ENCODE data around the gene EFHD2.
"Not testable (repeated sequence)": the region's sequence is repeated elsewhere in the genome, so short reads cannot be mapped to it uniquely, and the experiment has no call there.

DNA sequence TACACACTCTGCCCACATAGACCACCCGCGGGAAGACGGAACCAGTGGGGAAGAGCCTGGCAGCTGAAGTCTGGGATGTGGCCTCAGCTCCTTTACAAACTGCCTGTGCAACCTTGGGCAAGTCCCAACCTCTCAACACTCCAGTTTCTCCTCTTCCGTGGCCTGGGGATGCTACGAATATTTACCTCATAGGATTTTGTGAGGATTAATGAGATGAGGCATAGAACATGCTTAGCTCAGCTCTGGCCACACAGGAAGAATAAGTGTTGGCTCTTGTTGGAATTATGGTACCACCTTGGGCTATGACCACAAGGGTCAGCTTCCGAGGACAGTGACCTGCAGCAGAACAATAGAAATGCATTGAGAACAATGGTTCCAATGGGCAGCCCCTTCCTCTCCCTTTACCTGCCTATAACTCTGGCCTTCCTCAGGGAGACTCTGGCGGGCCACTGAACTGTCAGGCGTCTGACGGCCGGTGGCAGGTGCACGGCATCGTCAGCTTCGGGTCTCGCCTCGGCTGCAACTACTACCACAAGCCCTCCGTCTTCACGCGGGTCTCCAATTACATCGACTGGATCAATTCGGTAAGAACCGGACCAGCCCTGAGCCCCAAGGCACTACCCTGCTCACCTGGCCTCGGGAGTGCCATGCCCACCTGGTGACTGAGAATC is 57.4 kb downstream of the EFHD2 start:
- TF ChIP-seq, protein P1, sequence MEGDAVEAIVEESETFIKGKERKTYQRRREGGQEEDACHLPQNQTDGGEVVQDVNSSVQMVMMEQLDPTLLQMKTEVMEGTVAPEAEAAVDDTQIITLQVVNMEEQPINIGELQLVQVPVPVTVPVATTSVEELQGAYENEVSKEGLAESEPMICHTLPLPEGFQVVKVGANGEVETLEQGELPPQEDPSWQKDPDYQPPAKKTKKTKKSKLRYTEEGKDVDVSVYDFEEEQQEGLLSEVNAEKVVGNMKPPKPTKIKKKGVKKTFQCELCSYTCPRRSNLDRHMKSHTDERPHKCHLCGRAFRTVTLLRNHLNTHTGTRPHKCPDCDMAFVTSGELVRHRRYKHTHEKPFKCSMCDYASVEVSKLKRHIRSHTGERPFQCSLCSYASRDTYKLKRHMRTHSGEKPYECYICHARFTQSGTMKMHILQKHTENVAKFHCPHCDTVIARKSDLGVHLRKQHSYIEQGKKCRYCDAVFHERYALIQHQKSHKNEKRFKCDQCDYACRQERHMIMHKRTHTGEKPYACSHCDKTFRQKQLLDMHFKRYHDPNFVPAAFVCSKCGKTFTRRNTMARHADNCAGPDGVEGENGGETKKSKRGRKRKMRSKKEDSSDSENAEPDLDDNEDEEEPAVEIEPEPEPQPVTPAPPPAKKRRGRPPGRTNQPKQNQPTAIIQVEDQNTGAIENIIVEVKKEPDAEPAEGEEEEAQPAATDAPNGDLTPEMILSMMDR (IDR thresholded peaks at IDR 0.05; ENCODE audit: poor library complexity, severe bottlenecking) = not testable (repeated sequence)
- TF ChIP-seq EZH2 (IDR thresholded peaks at IDR 0.05; ENCODE audit: borderline replicate concordance, insufficient read depth, low read length, poor library complexity, severe bottlenecking); POLR2AphosphoS5 (IDR thresholded peaks at IDR 0.05); TAF1 (IDR thresholded peaks at IDR 0.05; ENCODE audit: low read depth): not testable (repeated sequence)
- TF ChIP-seq, protein P2, sequence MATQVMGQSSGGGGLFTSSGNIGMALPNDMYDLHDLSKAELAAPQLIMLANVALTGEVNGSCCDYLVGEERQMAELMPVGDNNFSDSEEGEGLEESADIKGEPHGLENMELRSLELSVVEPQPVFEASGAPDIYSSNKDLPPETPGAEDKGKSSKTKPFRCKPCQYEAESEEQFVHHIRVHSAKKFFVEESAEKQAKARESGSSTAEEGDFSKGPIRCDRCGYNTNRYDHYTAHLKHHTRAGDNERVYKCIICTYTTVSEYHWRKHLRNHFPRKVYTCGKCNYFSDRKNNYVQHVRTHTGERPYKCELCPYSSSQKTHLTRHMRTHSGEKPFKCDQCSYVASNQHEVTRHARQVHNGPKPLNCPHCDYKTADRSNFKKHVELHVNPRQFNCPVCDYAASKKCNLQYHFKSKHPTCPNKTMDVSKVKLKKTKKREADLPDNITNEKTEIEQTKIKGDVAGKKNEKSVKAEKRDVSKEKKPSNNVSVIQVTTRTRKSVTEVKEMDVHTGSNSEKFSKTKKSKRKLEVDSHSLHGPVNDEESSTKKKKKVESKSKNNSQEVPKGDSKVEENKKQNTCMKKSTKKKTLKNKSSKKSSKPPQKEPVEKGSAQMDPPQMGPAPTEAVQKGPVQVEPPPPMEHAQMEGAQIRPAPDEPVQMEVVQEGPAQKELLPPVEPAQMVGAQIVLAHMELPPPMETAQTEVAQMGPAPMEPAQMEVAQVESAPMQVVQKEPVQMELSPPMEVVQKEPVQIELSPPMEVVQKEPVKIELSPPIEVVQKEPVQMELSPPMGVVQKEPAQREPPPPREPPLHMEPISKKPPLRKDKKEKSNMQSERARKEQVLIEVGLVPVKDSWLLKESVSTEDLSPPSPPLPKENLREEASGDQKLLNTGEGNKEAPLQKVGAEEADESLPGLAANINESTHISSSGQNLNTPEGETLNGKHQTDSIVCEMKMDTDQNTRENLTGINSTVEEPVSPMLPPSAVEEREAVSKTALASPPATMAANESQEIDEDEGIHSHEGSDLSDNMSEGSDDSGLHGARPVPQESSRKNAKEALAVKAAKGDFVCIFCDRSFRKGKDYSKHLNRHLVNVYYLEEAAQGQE (IDR thresholded peaks at IDR 0.05; ENCODE audit: borderline replicate concordance) = not testable (repeated sequence)

All from neural cell (in vitro differentiated cells).